Epidermal melanocyte (primary cell): Measurements from ENCODE around the gene FILIP1L.

Experiments
- DNase-seq: peaks from one replicate; pipeline ENCODE4 v3.0.0; 2011; ENCODE audit warnings: low spot score; ENCODE audit not compliant: insufficient read length

The FILIP1L gene

DNA sequence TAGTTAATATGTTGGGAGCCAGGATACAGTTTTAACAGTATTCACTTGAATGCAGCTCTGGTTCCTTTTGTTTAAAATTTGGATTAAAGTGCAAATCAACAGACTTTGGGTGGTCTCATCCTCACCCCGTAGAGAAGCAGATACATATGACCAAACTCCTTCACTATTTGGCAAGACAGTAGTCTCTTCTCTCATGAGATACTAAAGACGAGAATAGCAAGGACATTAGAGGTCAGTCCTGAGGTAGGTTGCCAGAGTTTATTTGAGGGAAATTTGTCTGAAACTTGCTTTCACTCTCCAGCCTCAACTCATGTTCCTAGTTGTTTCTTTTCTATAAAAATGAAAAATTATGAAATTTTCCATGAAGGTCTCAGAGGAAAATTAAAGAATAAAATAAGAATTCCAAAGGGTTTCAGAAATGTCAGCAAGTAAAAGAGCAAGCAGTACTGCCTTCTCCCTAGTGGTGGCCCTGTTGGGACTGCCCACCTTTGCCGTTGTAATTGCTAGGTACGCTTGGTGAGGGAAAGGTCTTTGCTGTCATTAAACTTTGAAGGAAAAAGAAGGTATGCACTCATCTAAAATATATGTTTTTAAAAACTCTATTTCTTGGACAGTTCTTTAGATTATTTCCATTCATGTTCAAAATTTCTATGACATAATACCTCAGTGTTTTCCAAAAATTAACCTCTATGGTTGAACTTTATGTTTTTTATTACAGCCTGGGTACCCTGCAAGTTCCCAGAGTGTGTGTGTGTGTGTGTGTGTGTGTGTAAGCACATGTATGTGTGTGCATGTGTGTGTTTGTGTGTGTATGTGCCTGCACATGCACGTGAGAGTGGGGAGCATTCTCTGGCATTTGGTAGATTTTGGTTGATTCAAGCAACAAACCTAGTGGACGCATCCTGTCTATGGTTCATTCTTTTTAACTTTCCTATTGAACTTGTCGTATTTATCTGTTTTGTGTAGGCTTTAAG is 185.2 kb downstream of the FILIP1L start:
- no peak for DNase-seq

DNA sequence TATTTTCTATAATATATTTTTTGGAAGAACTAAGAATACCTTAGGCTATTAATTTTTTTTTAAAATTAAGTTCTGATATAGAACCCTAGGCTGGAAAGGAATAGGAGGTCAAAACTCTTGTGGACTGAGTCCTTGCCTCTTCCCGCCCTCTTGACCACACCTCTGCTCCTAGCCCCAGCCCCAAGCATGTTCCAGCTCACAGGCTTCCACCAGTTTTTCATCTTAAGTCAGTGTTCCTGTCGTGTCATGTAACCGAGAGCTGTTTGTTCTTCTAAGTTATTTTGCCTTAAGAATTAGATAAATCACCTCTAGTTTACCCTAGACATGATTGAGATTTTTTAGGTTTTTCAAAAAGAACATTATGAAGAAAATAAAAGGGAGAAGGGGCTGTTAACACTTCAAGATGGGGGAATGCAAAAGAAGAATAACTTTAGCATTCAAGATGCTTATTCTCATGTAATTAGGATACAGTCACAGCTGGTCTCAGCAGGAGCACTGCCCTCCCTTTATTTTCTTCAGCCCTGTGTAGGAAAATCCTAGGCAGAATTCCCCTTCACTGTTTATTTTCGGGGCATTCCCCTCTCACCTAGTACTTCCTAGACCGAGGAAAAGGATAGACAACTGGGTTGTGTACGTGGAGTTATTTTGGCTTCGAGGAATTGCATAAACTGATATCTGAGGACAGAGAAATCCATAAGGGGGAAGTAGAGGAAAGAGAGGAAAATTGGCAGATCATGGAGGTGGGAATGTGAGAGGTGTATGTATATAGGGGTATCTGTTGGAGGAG is 186.4 kb downstream of the FILIP1L start:
- no peak for DNase-seq

DNA sequence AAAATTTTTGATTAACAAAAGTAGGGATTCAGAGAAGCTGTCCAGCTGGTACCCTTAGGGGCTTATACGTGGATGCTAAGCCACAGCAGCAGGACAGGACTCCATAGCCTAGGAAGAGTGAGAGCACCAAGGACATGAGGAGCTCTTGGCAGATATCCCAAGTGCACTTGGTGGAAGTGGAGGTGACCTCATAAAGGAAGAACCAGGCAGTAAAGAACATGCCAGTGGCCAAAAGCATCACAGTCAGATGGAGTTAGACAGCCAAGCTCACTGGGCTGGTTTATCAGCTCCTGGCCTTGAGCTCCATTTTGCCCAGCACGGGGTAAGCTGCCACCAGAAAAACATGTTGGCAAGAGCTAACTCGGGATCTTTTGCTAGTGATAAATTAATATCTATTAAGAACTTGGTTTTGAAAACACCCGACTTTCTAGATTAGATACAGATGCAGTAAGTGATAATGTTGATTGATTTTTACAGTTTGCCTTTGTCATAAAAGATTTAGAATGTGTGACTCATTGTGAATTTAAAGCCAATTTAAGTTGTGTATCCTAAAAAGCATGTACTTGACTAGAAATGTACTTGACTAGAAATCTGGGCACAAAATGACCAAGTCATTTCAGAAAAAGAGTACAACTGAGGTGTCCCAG is 188.6 kb downstream of the FILIP1L start:
- DNase-seq = no peak

DNA sequence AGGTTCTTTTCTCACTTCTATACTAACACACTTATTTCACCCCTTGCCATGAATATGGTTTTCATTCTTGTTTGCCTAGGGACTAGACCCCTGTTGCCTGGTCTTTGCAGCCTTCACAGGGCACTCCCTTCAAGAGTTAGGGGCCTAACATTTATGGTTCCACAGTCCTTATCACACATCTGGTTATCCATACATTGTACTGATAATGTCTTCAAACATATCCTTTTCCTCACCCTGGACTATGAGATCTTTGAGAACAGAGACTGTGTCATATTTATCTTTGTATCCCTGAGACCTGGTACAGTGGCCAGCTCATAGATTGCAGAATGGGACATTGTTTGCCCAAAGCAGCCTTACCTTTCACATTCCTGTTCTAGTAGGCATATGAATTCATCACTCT is 190.4 kb downstream of the FILIP1L start:
- no peak for DNase-seq

DNA sequence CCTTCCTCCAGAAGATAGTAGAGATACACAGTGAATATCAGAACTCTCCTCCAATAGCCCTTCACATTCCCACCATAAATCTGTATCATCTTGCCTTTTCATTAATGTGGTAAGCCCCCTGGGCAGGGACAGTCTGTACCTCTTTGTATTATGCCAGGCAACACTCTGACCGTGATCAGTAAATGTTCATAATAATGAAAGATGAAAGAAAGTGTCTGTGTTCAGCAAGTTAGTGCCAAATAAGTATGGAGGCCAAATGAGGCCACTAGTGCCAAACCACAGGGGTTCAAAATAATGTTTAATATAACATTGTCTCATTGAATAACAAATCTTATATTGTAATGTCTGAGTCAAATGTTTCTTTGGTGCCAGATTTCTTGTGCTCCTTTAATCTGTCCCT is 192.3 kb downstream of the FILIP1L start:
- peak; percentile 17 for DNase-seq

DNA sequence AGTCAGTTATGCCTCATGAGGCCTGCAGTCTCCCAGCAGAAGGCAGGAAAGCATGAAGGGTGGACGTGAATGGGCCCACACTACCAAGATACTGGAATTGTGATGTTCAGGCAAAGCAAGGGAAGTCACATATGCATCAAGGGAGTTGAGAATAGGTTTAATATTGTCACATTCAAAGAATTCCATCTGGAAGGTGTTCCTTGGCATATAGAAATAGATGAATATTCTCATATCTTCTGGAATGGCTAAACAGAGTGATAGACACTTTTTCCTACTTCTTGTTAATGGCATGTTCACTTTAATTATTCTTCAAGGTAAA is 193.0 kb downstream of the FILIP1L start:
- no peak for DNase-seq

DNA sequence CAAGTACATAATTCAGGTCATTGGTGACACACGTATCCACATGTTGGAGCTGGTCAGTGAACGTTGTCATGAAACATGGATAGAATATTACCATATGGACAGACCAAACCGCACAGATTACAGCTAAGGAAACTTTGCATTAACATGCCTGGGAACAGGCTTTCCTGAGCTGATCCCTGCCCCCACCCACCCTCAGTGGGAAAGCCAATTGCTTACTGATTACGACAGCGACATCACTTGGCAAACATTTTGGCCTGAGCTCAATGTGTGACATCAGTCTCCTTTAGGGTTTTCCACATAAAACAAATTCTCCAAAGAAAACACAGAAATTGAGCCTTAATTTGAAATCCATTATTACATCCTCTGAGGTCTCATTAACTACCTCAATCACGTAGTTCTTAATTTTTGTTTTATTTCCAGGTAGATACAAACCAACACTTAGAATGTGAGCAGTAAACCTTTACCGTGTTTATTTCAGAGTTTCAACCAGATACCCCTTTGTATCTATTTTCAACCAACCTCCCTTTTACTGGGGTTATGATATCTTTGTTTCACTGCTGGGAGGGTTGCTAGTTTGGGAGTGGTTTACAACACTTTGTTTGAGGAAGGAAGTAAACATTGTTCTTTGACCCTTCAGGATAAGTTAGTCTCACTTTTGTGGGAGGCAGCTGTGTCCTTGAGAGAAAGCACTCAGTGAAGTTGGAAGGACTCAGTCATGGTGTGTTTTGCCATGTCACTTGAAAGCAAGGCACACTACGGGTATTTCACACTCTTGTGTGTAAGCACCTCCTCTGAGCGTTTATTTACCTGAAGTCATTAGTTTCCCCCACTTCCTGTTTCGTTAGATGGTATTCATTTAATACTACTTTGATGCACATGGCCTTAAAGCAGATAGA is 193.6 kb downstream of the FILIP1L start:
- DNase-seq = no peak

DNA sequence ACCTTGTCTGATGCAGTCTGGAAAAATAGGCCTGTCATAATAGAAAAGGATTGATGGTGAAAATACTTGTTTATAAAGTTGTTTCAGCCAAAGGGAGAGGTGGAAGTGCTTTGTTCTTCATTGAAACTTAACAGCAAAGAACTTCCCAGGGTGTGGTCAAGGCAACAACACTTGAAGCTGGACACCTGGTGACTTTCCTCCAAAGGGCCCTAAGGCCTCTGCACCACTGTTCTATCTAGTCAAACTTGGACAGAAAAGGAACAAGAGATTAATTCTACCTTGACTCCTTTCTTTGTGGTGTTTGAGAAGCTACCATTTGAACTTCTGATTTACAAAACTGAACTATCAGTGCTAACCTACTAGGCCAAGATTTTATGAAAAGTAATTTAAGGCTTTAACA is 194.6 kb downstream of the FILIP1L start:
- DNase-seq = no peak

DNA sequence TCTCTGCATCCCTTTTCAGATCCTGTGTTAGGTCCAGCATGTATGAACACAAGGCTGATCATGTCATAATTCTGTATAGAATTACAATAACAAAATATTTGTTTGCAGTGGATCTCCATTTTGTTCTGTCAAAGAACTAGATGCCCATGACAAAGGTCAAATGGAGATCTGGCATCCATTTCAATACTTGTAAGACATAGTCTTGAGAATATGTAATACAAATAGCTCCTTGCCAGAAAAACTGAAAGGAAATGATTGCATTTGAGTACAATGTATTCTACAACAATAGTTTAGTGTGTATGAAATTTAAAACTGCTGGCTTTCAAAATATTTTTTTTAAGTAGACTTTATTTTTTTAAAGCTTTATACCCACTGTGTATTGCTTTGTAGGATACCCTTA is 195.6 kb downstream of the FILIP1L start:
- DNase-seq = no peak

DNA sequence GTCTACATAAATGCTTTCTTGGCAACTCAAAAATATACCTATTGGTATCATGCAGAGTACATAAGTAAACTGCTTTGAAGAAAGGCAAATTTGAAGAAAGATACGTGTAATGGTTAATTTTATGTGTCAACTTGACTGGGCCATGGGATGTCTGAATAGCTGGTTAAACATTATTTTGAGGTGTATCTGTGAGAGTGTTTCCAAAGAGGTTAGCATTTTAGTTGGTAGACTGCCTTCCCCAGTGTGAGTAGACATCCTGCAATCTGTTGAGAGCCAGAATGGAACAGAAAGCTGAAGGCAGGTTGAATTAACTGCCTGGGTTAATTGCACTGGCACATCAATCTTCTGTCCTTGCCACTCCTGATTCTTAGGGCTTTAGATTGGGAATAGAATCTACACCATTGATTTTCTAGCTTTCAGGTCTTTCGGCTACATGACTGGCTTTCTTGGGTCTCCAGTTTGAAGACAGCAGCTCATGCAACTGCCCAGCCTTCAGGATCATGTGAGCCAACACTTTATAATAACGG is 198.3 kb downstream of the FILIP1L start:
- DNase-seq = no peak

DNA sequence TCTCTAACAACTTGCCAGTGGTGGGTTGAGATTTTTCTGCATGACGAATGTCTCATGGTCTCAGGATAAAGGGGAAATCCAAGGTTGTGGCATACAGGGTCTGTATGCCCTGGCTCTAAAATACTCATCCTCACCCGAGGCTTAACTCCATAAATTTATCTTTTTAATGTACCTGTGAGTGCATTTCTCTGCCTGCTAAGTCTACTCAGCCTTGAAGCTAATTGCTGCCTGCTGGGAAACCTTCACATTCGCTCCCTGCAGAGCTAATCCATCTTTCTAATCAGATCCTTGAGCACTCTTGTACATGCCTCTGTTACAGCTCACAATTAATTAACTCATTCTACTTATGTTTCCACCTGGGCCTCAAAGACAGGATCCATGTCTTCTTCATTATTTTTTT is 202.9 kb downstream of the FILIP1L start:
- no peak for DNase-seq

DNA sequence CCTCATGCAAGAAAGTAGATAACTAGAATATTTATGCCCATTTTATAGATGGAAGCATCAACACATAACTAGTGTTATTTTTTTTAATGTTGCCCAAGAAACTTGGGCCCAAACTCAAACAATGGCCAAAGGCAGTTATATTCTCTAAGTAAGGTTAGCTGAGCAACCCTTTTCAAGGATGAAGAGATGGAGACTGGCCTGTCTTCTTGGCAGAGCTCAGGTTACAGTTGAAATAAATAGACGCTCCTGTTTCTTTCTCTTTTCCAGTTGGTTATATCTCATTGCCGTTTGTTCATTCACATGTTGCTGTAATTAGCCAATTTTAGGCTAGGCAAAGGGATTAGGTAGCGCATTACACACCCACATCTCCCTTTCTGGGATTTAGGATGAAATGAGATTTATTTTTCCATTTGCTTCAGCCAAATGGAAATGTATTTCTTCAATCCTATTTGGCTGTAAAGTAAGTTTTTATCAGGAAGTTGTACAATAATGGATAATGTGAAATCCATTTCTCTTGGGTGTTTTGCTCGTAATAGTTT is 203.5 kb downstream of the FILIP1L start:
- DNase-seq = no peak

DNA sequence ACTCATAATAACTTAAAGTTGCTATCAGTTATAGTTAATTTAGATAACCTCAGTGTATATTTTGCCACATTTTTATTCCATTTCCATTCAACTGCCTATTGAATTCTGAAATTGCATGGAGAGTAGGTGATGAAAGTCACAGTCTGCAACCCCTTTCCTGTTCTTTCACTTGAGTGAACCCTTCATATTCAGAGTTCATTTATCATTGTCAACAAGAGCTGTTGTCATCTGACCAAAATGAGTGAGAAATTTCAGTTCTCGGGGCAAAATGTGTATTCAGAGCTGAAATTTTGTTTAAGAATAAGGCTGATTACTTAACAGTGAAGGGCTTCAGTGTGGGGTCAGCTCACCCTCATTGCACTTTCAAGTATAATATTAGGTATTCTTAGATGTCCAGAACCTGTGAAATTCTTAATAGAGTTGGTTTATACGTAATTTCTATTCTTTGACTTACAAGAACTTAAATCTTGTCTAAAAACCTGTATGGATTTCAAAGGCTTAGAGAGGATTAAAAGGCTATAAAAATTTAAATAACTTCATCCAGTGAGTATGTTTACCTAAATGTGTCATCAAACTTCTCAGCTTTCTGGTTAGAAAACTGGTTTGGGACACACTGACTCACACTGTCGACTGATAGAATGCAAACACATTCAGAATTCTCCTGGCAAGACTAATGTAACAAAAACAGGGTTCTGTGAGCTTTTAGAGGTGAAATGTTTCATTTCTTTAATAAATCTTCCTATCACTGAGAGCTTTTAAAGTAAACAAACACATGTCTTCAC is 204.4 kb downstream of the FILIP1L start:
- DNase-seq = no peak

DNA sequence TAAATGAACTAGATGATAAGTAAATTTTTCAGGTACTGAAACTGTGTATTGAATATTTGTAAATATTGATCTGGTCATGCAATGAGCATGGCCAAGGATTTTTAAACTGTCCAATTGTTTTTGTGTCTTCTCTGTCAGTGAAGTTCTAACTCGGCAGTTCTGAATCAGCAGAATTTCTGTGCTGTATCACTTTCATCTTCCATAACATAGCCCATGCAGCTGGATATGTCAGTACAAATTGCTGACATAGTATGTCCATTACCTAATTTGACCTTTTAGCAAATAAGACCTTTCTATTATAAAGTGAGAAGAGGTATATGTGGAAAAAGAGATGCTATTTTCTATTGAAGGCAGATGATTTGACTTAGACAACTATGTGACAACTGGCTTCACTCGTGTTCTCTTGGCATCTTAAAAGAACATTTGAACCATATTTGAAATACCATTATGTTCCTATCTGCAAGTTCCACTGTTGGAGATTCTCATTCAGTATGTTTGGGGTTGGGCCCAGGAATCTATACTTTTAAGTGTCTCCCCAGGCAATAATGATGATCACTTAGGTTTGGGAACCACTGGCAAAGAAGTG is 206.2 kb downstream of the FILIP1L start:
- no peak for DNase-seq

DNA sequence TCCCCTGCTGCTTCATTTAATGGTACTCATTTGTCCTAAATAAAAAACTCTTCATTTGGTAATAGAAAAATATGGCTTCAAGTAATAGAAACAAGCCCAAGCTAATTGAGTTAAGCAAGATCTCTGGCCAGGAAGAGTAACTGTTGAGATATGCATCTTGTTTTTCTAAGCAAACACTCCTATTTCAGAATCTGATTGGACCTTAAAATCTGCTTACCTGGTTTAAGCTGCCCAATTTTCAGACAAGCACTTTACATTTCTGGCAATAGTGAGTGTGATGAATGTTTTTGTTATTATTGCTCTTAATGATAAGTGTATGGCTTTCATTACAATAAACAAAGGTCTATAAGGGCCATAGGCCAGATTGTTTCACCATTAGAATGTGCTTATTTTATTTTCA is 210.4 kb downstream of the FILIP1L start:
- no peak for DNase-seq

DNA sequence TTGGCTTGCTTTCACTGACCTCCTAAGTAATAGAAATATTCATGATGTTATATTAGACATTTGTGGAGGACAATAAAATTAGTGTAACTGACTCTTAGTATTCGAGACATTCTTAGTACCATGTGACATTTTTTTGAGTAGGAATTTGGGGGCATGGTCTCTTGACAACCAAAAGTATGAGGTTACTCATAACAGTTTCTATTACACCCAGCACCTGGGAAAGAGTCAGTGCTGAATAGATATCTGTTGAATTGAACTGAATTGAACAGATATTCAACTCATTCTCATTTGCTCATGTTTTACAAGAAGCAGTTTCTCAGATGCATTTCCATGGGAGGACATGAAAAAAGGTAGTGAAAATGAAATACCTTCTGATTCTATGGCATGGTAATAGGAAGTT is 212.2 kb downstream of the FILIP1L start:
- no peak for DNase-seq

DNA sequence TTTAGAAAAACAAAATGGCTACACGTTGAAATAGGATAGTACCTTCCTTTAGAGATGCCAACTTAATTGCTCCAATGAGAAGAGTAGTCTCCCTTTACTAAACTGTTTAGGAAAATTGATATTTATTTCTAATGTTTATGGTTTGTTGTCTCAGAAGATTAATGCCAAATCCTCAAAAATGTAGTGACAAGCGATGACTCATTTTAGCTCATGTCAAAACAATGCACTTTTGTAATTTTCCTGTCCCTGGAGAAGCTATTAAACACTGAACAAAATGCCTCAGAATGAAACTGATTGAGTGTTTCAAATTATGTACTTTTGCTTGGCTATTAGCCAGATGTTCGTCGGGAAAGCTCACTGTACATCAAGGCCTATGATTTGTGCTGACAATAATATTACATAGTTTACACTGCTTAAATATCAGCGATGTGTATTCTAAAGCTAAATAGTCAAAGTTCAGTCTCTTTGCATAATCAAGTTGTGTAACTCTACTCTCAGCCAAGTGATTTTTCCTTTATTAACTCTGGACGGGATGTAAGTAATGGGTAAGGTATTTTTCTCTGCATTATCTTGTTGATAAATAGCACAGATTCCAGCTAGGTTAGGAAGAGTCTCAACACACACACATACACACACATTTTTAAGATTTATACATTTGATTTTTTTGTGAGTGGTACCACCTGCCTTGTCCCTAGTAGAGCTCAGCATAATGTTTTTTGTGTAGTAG is 212.9 kb downstream of the FILIP1L start:
- DNase-seq = peak; percentile 31

DNA sequence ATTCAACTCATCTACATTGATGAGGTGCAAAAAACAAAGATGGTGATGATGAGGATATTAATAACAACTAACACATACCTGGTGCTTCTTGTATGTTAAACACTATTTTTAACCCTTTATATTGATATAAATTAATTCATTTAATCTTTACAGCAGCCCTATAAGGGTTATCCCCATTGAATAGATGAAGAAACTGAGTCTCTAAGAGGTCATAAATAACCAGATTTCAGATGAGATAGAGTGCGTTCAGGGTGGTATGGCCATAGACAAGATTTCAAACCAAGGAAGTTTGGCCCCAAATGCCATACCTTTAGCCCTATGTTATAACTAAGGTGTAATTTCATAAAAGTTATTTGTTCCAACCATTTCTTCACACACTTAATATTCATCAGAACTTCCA is 214.1 kb downstream of the FILIP1L start:
- DNase-seq = no peak

DNA sequence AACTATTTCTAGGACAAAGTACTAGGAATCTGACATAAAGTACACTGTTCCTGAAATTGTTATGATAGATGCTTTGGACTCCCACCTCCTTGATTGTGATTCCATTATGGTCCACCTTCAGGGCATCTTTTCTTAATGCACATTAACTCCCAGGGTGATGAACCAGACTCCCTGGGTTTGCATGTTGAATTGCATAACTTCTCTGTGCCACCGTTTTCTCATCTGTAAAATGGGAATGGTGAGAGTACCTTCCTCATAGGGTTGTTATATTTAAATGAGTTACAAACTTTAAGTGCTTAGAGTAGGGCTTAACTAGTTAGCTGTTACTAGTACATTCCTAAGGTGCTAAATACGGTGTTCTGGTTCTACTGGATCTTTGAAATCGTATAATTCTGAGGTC is 214.7 kb downstream of the FILIP1L start:
- no peak for DNase-seq
